Measurements from ENCODE around the gene TAGLN3.

The TAGLN3 gene

GRCh38 chr3:112059497-112059896 is 60.8 kb downstream of the TAGLN3 start:
- no peak overlapping the region for H4K8ac ChIP-seq (ENCODE audit: low read depth, low read length)
- H4K5ac ChIP-seq (ENCODE audit: low read length): no peak overlapping the region
- no peaks in the 10 kb centered on the region for H3K79me2 ChIP-seq (ENCODE audit: control insufficient read depth, insufficient read depth, low read length)
- no peaks in the 10 kb centered on the region for H3K4me1 ChIP-seq (ENCODE audit: control insufficient read depth, low read depth, low read length)
- no peak overlapping the region for H3K4ac ChIP-seq (ENCODE audit: low read depth, low read length)
- H2AK5ac ChIP-seq (ENCODE audit: low read length): no peak overlapping the region
- H2BK15ac ChIP-seq (replicated peaks; ENCODE audit: low read depth): no peak overlapping the region
- WGBS (ENCODE audit: extremely low coverage, insufficient coverage, low lambda C conversion rate): no CpG with 5 or more reads among the region's 1 CpG
- no peak overlapping the region for H3K4me2 ChIP-seq (ENCODE audit: low read length)
- H2BK5ac ChIP-seq (ENCODE audit: low read length): no peak overlapping the region
- H3K4me3 ChIP-seq (ENCODE audit: low read length): no peak overlapping the region
- H3K18ac ChIP-seq (ENCODE audit: low read length): no peak overlapping the region
- no peaks in the 10 kb centered on the region for H3K27me3 ChIP-seq (ENCODE audit: insufficient read depth, low read length, poor library complexity)
- H3K79me1 ChIP-seq (ENCODE audit: low read length): no peaks in the 10 kb centered on the region
- H3K23ac ChIP-seq (ENCODE audit: low read length): no peak overlapping the region
- no peaks in the 10 kb centered on the region for H3K36me3 ChIP-seq (ENCODE audit: control insufficient read depth, insufficient read depth, low read length)
- no peak for DNase-seq
- H3K27ac ChIP-seq (ENCODE audit: low read depth, low read length): no peak overlapping the region
- H3K9ac ChIP-seq (ENCODE audit: low read length): no peak overlapping the region
- no peak overlapping the region for H3K56ac ChIP-seq (ENCODE audit: low read length)
- no peak overlapping the region for H2BK120ac ChIP-seq (ENCODE audit: low read depth, low read length)

GRCh38 chr3:112061152-112061551 is 62.4 kb downstream of the TAGLN3 start:
- Histone ChIP-seq H3K56ac (ENCODE audit: low read length) (no peak overlapping the region), H2BK120ac (ENCODE audit: low read depth, low read length) (no peak overlapping the region), H3K4ac (ENCODE audit: low read depth, low read length) (no peak overlapping the region), H3K4me3 (ENCODE audit: low read length) (no peak overlapping the region), H2BK5ac (ENCODE audit: low read length) (no peak overlapping the region), H3K27ac (ENCODE audit: low read depth, low read length) (no peak overlapping the region), H3K79me1 (ENCODE audit: low read length) (no peaks in the 10 kb centered on the region), H4K5ac (ENCODE audit: low read length) (no peak overlapping the region), H4K8ac (ENCODE audit: low read depth, low read length) (no peak overlapping the region), H3K36me3 (ENCODE audit: control insufficient read depth, insufficient read depth, low read length) (no peaks in the 10 kb centered on the region), H3K9ac (ENCODE audit: low read length) (no peak overlapping the region), H2BK15ac (replicated peaks; ENCODE audit: low read depth) (no peak overlapping the region), H3K79me2 (ENCODE audit: control insufficient read depth, insufficient read depth, low read length) (no peaks in the 10 kb centered on the region), H3K4me2 (ENCODE audit: low read length) (no peak overlapping the region), H2AK5ac (ENCODE audit: low read length) (no peak overlapping the region), H3K4me1 (ENCODE audit: control insufficient read depth, low read depth, low read length) (no peaks in the 10 kb centered on the region), H3K18ac (ENCODE audit: low read length) (no peak overlapping the region), H3K27me3 (ENCODE audit: insufficient read depth, low read length, poor library complexity) (no peaks in the 10 kb centered on the region), H3K23ac (ENCODE audit: low read length) (no peak overlapping the region)
- no peak for DNase-seq
- no CpG with 5 or more reads among the region's 3 CpGs for WGBS (ENCODE audit: extremely low coverage, insufficient coverage, low lambda C conversion rate)

All from mesendoderm (in vitro differentiated cells).